IMR-90 (cell line): Measurements from ENCODE around the gene STX1B. TPM values are rescaled to one million over a fixed set of nuclear protein-coding genes. Genes with fewer than 3 reads are reported as not detected.

Experiments used
- ATAC-seq: fragments of 200-7000 bp; cut with Tn5 transposase; 2 replicates; pipeline ENCODE4 v1.9.1; 2020; ENCODE audit warnings: low read depth, mild to moderate bottlenecking, moderate library complexity
- BruUV-seq: library from RNA; stranded (reverse); fragments of 400-500 nt; replicated peaks from 2 replicates; lab custom pipeline; 2021; lab: Mats Ljungman, UMichigan
- CTCF ChIA-PET: fragments of 300-600 bp; formaldehyde crosslinking; extraction: SDS; loops from one replicate; lab custom pipeline; 2021; ENCODE audit warnings: antibody characterized with exemption; lab: Yijun Ruan, JAX
- POLR2A ChIA-PET: fragments of 300-600 bp; sonication (Branson Sonifier 250); formaldehyde crosslinking; loops from one replicate; lab custom pipeline; 2022; ENCODE audit warnings: antibody characterized with exemption; ENCODE audit not compliant: unreplicated experiment; lab: Charles Lee
- DNase-seq: peaks from one replicate; pipeline ENCODE4 v3.0.0; 2013
- H2AFZ ChIP-seq: replicated peaks from 2 replicates; pipeline ENCODE3; 2013; ENCODE audit warnings: low read length, mild to moderate bottlenecking; ENCODE audit not compliant: poor library complexity
- H2AK5ac ChIP-seq: 2 replicates; pipeline ENCODE4 v1.6.1; 2013; ENCODE audit warnings: low read depth, low read length, inconsistent platforms
- H2AK9ac ChIP-seq: replicated peaks from 2 replicates; pipeline ENCODE3; 2013; ENCODE audit warnings: mild to moderate bottlenecking, low read depth, low read length, moderate library complexity; ENCODE audit not compliant: poor library complexity
- H2BK120ac ChIP-seq: 2 replicates; pipeline ENCODE4 v1.6.1; 2013; ENCODE audit warnings: low read depth, low read length, inconsistent platforms
- H2BK15ac ChIP-seq: 3 replicates; pipeline ENCODE4 v1.6.1; 2013; ENCODE audit warnings: low read depth, low read length, inconsistent platforms
- H2BK20ac ChIP-seq: 2 replicates; pipeline ENCODE4 v1.6.1; 2013; ENCODE audit warnings: low read depth, mild to moderate bottlenecking, inconsistent platforms, low read length, moderate library complexity
- H2BK5ac ChIP-seq: 2 replicates; pipeline ENCODE4 v1.6.1; 2013; ENCODE audit warnings: mild to moderate bottlenecking, low read depth, low read length, inconsistent platforms; ENCODE audit not compliant: poor library complexity, severe bottlenecking
- H3K14ac ChIP-seq: replicated peaks from 2 replicates; pipeline ENCODE4 v1.6.1; 2013; ENCODE audit warnings: low read depth, low read length, inconsistent platforms
- H3K18ac ChIP-seq: 2 replicates; pipeline ENCODE4 v1.6.1; 2013; ENCODE audit warnings: low read depth, low read length, control low read depth
- H3K23ac ChIP-seq: 2 replicates; pipeline ENCODE4 v1.6.1; 2013; ENCODE audit warnings: low read depth, low read length, inconsistent platforms
- H3K27ac ChIP-seq: 2 replicates; pipeline ENCODE4 v1.5.1; 2013; ENCODE audit warnings: mild to moderate bottlenecking, control low read depth, low read length; ENCODE audit not compliant: insufficient read depth
- H3K27me3 ChIP-seq: 2 replicates; pipeline ENCODE4 v1.6.1; 2013; ENCODE audit warnings: low read length; ENCODE audit not compliant: control insufficient read depth, insufficient read depth
- H3K36me3 ChIP-seq: 2 replicates; pipeline ENCODE4 v1.6.1; 2013; ENCODE audit warnings: low read length, mixed read lengths; ENCODE audit not compliant: control insufficient read depth, insufficient read depth
- H3K4ac ChIP-seq: 2 replicates; pipeline ENCODE4 v1.6.1; 2013; ENCODE audit warnings: low read depth, low read length, inconsistent platforms
- H3K4me1 ChIP-seq: 2 replicates; pipeline ENCODE4 v1.6.1; 2013; ENCODE audit warnings: low read length, mixed read lengths; ENCODE audit not compliant: control insufficient read depth, insufficient read depth
- H3K4me2 ChIP-seq: 2 replicates; pipeline ENCODE4 v1.6.1; 2013; ENCODE audit warnings: low read depth, mild to moderate bottlenecking, control low read depth, low read length, moderate library complexity
- H3K4me3 ChIP-seq: 2 replicates; pipeline ENCODE4 v1.5.1; 2013; ENCODE audit warnings: low read depth, mild to moderate bottlenecking, control low read depth, low read length, moderate library complexity; ENCODE audit not compliant: insufficient read depth
- H3K56ac ChIP-seq: 2 replicates; pipeline ENCODE4 v1.6.1; 2013; ENCODE audit warnings: low read length, inconsistent platforms; ENCODE audit not compliant: insufficient read depth; ENCODE audit errors: extremely low read depth
- H3K79me1 ChIP-seq, 2 experiments: 2 replicates each; pipeline ENCODE4 v1.6.1; 2013; ENCODE audit warnings: low read length in 2 of 2, inconsistent platforms in 1 of 2, low read depth in 1 of 2
- H3K9ac ChIP-seq: 2 replicates; pipeline ENCODE4 v1.6.1; 2013; ENCODE audit warnings: low read depth, low read length, control low read depth
- H3K9me1 ChIP-seq: 2 replicates; pipeline ENCODE4 v1.6.1; 2013; ENCODE audit warnings: low read length, inconsistent platforms; ENCODE audit not compliant: insufficient read depth
- H3K9me3 ChIP-seq: 2 replicates; pipeline ENCODE4 v1.6.1; 2013; ENCODE audit warnings: low read length; ENCODE audit not compliant: control insufficient read depth, insufficient read depth
- H4K20me1 ChIP-seq: 2 replicates; pipeline ENCODE4 v1.6.1; 2013; ENCODE audit warnings: low read length, inconsistent platforms; ENCODE audit not compliant: insufficient read depth
- H4K5ac ChIP-seq: 2 replicates; pipeline ENCODE4 v1.6.1; 2013; ENCODE audit warnings: mild to moderate bottlenecking, low read depth, low read length, control low read depth
- H4K8ac ChIP-seq, 2 experiments: 2 replicates each; pipeline ENCODE4 v1.6.1; 2013; ENCODE audit warnings: low read depth in 2 of 2, low read length in 2 of 2, control low read depth in 1 of 2, inconsistent platforms in 1 of 2
- H4K91ac ChIP-seq: 2 replicates; pipeline ENCODE4 v1.6.1; 2013; ENCODE audit warnings: low read depth, low read length, inconsistent platforms; ENCODE audit not compliant: insufficient read depth
- ELK1 ChIP-seq: fragments of 150-350 bp; IDR thresholded peaks from 2 replicates; pipeline ENCODE4 v1.6.1; 2016; ENCODE audit warnings: low read depth, mild to moderate bottlenecking, low read length, moderate library complexity, borderline replicate concordance
- FOS ChIP-seq: fragments of 150-350 bp; IDR thresholded peaks from 2 replicates; pipeline ENCODE4 v1.6.1; 2016; ENCODE audit warnings: low read depth, low read length
- MAFK ChIP-seq: IDR thresholded peaks from 2 replicates; pipeline ENCODE4 v1.6.1; 2012; ENCODE audit warnings: low read depth, low read length, improper control_type of control experiment
- RFX5 ChIP-seq: IDR thresholded peaks from 2 replicates; pipeline ENCODE4 v1.8.0; 2012; ENCODE audit warnings: low read depth, mild to moderate bottlenecking, low read length, moderate library complexity
- SMC3 ChIP-seq: fragments of 150-350 bp; IDR thresholded peaks from 2 replicates; pipeline ENCODE4 v1.6.1; 2016; ENCODE audit warnings: low read depth, mild to moderate bottlenecking, antibody characterized with exemption, low read length, moderate library complexity
- WGBS, 2 experiments: methylation state at CpG; one replicate each; pipeline versions ENCODE4 v1.1.5 to v1.1.7; 2013; ENCODE audit warnings: missing lambda C conversion rate in 2 of 2; ENCODE audit not compliant: insufficient read length in 1 of 2; ENCODE audit errors: extremely low coverage in 2 of 2; 5-methylcytosine and 5-hydroxymethylcytosine counted together
- dilution Hi-C: fragments of 300-500 bp; cut with HindIII; formaldehyde crosslinking; loops from one replicate; pipeline ENCODE4 v1.14.3; 2018; ENCODE audit warnings: low sequenced_read_pairs; ENCODE audit not compliant: unreplicated experiment
- in situ Hi-C: fragments of 300-500 bp; cut with MboI; formaldehyde crosslinking; loops from 3 replicates; pipeline ENCODE4 v1.14.3; 2019; ENCODE audit warnings: low sequenced_read_pairs, inconsistent platforms, mixed read lengths
- intact Hi-C: fragments of 100-400 bp; cut with micrococcal nuclease; formaldehyde crosslinking; loops from 2 replicates; pipeline ENCODE4 v1.10.0; 2022
- polyA plus RNA-seq, 3 experiments: library from polyadenylated mRNA; depleted of rRNA; stranded (reverse); fragments of >200 nt; gene quantifications; 2 replicates each; pipeline ENCODE4 v1.2.3, GENCODE V29; 2012; ENCODE audit warnings: low replicate concordance in 1 of 3
- total RNA-seq: library from RNA; depleted of rRNA; stranded (reverse); fragments of >200 nt; gene quantifications from 2 replicates; pipeline ENCODE4 v1.2.3, GENCODE V29; 2012

The STX1B gene
- total and polyA plus RNA-seq, 2 of the 4 experiments (the other 2 are of a cell fraction): 3.9 to 14.9 TPM

GRCh38 chr16:30998852-30999761, 11.3 kb downstream of the STX1B start:
- no peak for ATAC-seq
- in situ Hi-C loops (loop anchor here (10.0 to 25.0 kb wide), 2 partner anchors 446 to 713 kb away; partner anchors contain the start of gene ZNF843), intact Hi-C loops (loop anchor here (2.0 to 5.0 kb wide), 2 partner anchors 34 to 73 kb away; partner anchors contain the start of genes STX4, ZNF646 and ZNF668), dilution Hi-C loops (no loop called here)
- Histone ChIP-seq H3K9me1 (peaks cover 18% of the 10 kb centered on the region), H4K91ac (peak overlapping the region; percentile 67), H3K9ac (no peak overlapping the region), H3K4ac (peak overlapping the region; percentile 97), H4K20me1 (no peaks in the 10 kb centered on the region), H3K23ac (peak overlapping the region; percentile 61; the same call in 1 of the 2 replicates), H2AFZ (peak overlapping the region; percentile 60), H2BK120ac (peak overlapping the region; percentile 75), H3K4me1 (peaks cover 27% of the 10 kb centered on the region), H3K79me1 (peaks cover 0 to 18% of the 10 kb centered on the region in 2 experiments; a peak in 1 of 4 replicates), H3K27me3 (no peaks in the 10 kb centered on the region), H2BK5ac (peak overlapping the region; percentile 95), H2BK20ac (peak overlapping the region; percentile 95), H2AK9ac (peak overlapping the region; percentile 48), H4K5ac (peak overlapping the region; percentile 72; the same call in 1 of the 2 replicates), H2AK5ac (peak overlapping the region; percentile 73), H3K36me3 (peaks cover 1% of the 10 kb centered on the region; the same call in 1 of the 2 replicates), H3K56ac (peak overlapping the region; percentile 29; the same call in 1 of the 2 replicates), H4K8ac (peak overlapping the region; percentile 86 to 94; a peak in 3 of 4 replicates), H3K9me3 (no peaks in the 10 kb centered on the region), H3K14ac (peak overlapping the region; percentile 75), H3K4me2 (no peak overlapping the region), H3K18ac (peak overlapping the region; percentile 21; the same call in 1 of the 2 replicates), H3K4me3 (no peak overlapping the region), H2BK15ac (peak overlapping the region; percentile 57; the same call in 2 of the 3 replicates), H3K27ac (peak overlapping the region; percentile 69)
- no peak for DNase-seq
- TF ChIP-seq RFX5: no peak
- TF ChIP-seq ELK1: no peak
- TF ChIP-seq SMC3: 0 out of 2 replicates have a peak, but pooled peaks have one; percentile 2
- no peak for TF ChIP-seq MAFK
- no peak for TF ChIP-seq FOS
- BruUV-seq: no TSS peak
- ChIA-PET CTCF (interaction anchor here (0.6 to 0.9 kb wide), 2 partner anchors 14 to 291 kb away, joined by 3 to 4 read pairs; partner anchors contain the start of gene HSD3B7), POLR2A (interaction anchor here (0.6 to 1.0 kb wide), 3 partner anchors 7 to 461 kb away, joined by 3 to 4 read pairs (median 3); no protein-coding TSS in a partner anchor)
- 86% methylated on average over 1 of the region's 6 CpGs; no CpG with 5 or more reads in 1 of the 2 experiments for WGBS, 2 experiments
